IMR-90 (cell line): ENCODE measurements around the gene CDT1. TPM values are rescaled to one million over a fixed set of nuclear protein-coding genes. Genes with fewer than 3 reads are reported as not detected.

Experiments used
- ATAC-seq: fragments of 200-7000 bp; cut with Tn5 transposase; 2 replicates; pipeline ENCODE4 v1.9.1; 2020; ENCODE audit warnings: low read depth, mild to moderate bottlenecking, moderate library complexity
- BruUV-seq: library from RNA; stranded (reverse); fragments of 400-500 nt; replicated peaks from 2 replicates; lab custom pipeline; 2021; lab: Mats Ljungman, UMichigan
- CTCF ChIA-PET: fragments of 300-600 bp; formaldehyde crosslinking; extraction: SDS; loops from one replicate; lab custom pipeline; 2021; ENCODE audit warnings: antibody characterized with exemption; lab: Yijun Ruan, JAX
- POLR2A ChIA-PET: fragments of 300-600 bp; sonication (Branson Sonifier 250); formaldehyde crosslinking; loops from one replicate; lab custom pipeline; 2022; ENCODE audit warnings: antibody characterized with exemption; ENCODE audit not compliant: unreplicated experiment; lab: Charles Lee
- DNase-seq: peaks from one replicate; pipeline ENCODE4 v3.0.0; 2013
- H2AFZ ChIP-seq: replicated peaks from 2 replicates; pipeline ENCODE3; 2013; ENCODE audit warnings: low read length, mild to moderate bottlenecking; ENCODE audit not compliant: poor library complexity
- H2AK5ac ChIP-seq: 2 replicates; pipeline ENCODE4 v1.6.1; 2013; ENCODE audit warnings: low read depth, low read length, inconsistent platforms
- H2AK9ac ChIP-seq: replicated peaks from 2 replicates; pipeline ENCODE3; 2013; ENCODE audit warnings: mild to moderate bottlenecking, low read depth, low read length, moderate library complexity; ENCODE audit not compliant: poor library complexity
- H2BK120ac ChIP-seq: 2 replicates; pipeline ENCODE4 v1.6.1; 2013; ENCODE audit warnings: low read depth, low read length, inconsistent platforms
- H2BK15ac ChIP-seq: 3 replicates; pipeline ENCODE4 v1.6.1; 2013; ENCODE audit warnings: low read depth, low read length, inconsistent platforms
- H2BK20ac ChIP-seq: 2 replicates; pipeline ENCODE4 v1.6.1; 2013; ENCODE audit warnings: low read depth, mild to moderate bottlenecking, inconsistent platforms, low read length, moderate library complexity
- H2BK5ac ChIP-seq: 2 replicates; pipeline ENCODE4 v1.6.1; 2013; ENCODE audit warnings: mild to moderate bottlenecking, low read depth, low read length, inconsistent platforms; ENCODE audit not compliant: poor library complexity, severe bottlenecking
- H3K14ac ChIP-seq: replicated peaks from 2 replicates; pipeline ENCODE4 v1.6.1; 2013; ENCODE audit warnings: low read depth, low read length, inconsistent platforms
- H3K18ac ChIP-seq: 2 replicates; pipeline ENCODE4 v1.6.1; 2013; ENCODE audit warnings: low read depth, low read length, control low read depth
- H3K23ac ChIP-seq: 2 replicates; pipeline ENCODE4 v1.6.1; 2013; ENCODE audit warnings: low read depth, low read length, inconsistent platforms
- H3K27ac ChIP-seq: 2 replicates; pipeline ENCODE4 v1.5.1; 2013; ENCODE audit warnings: mild to moderate bottlenecking, control low read depth, low read length; ENCODE audit not compliant: insufficient read depth
- H3K27me3 ChIP-seq: 2 replicates; pipeline ENCODE4 v1.6.1; 2013; ENCODE audit warnings: low read length; ENCODE audit not compliant: control insufficient read depth, insufficient read depth
- H3K36me3 ChIP-seq: 2 replicates; pipeline ENCODE4 v1.6.1; 2013; ENCODE audit warnings: low read length, mixed read lengths; ENCODE audit not compliant: control insufficient read depth, insufficient read depth
- H3K4ac ChIP-seq: 2 replicates; pipeline ENCODE4 v1.6.1; 2013; ENCODE audit warnings: low read depth, low read length, inconsistent platforms
- H3K4me1 ChIP-seq: 2 replicates; pipeline ENCODE4 v1.6.1; 2013; ENCODE audit warnings: low read length, mixed read lengths; ENCODE audit not compliant: control insufficient read depth, insufficient read depth
- H3K4me2 ChIP-seq: 2 replicates; pipeline ENCODE4 v1.6.1; 2013; ENCODE audit warnings: low read depth, mild to moderate bottlenecking, control low read depth, low read length, moderate library complexity
- H3K4me3 ChIP-seq: 2 replicates; pipeline ENCODE4 v1.5.1; 2013; ENCODE audit warnings: low read depth, mild to moderate bottlenecking, control low read depth, low read length, moderate library complexity; ENCODE audit not compliant: insufficient read depth
- H3K56ac ChIP-seq: 2 replicates; pipeline ENCODE4 v1.6.1; 2013; ENCODE audit warnings: low read length, inconsistent platforms; ENCODE audit not compliant: insufficient read depth; ENCODE audit errors: extremely low read depth
- H3K79me1 ChIP-seq, 2 experiments: 2 replicates each; pipeline ENCODE4 v1.6.1; 2013; ENCODE audit warnings: low read length in 2 of 2, inconsistent platforms in 1 of 2, low read depth in 1 of 2
- H3K9ac ChIP-seq: 2 replicates; pipeline ENCODE4 v1.6.1; 2013; ENCODE audit warnings: low read depth, low read length, control low read depth
- H3K9me1 ChIP-seq: 2 replicates; pipeline ENCODE4 v1.6.1; 2013; ENCODE audit warnings: low read length, inconsistent platforms; ENCODE audit not compliant: insufficient read depth
- H3K9me3 ChIP-seq: 2 replicates; pipeline ENCODE4 v1.6.1; 2013; ENCODE audit warnings: low read length; ENCODE audit not compliant: control insufficient read depth, insufficient read depth
- H4K20me1 ChIP-seq: 2 replicates; pipeline ENCODE4 v1.6.1; 2013; ENCODE audit warnings: low read length, inconsistent platforms; ENCODE audit not compliant: insufficient read depth
- H4K5ac ChIP-seq: 2 replicates; pipeline ENCODE4 v1.6.1; 2013; ENCODE audit warnings: mild to moderate bottlenecking, low read depth, low read length, control low read depth
- H4K8ac ChIP-seq, 2 experiments: 2 replicates each; pipeline ENCODE4 v1.6.1; 2013; ENCODE audit warnings: low read depth in 2 of 2, low read length in 2 of 2, control low read depth in 1 of 2, inconsistent platforms in 1 of 2
- H4K91ac ChIP-seq: 2 replicates; pipeline ENCODE4 v1.6.1; 2013; ENCODE audit warnings: low read depth, low read length, inconsistent platforms; ENCODE audit not compliant: insufficient read depth
- BHLHE40 ChIP-seq: fragments of 150-350 bp; IDR thresholded peaks from 2 replicates; pipeline ENCODE4 v1.6.1; 2016; ENCODE audit warnings: mild to moderate bottlenecking, low read depth, low read length
- CEBPB ChIP-seq: IDR thresholded peaks from 2 replicates; pipeline ENCODE4 v1.6.1; 2012; ENCODE audit warnings: low read depth, low read length, improper control_type of control experiment
- CHD1 ChIP-seq: IDR thresholded peaks from 2 replicates; pipeline ENCODE4 v1.6.1; 2012; ENCODE audit warnings: low read depth, low read length, improper control_type of control experiment
- FOS ChIP-seq: fragments of 150-350 bp; IDR thresholded peaks from 2 replicates; pipeline ENCODE4 v1.6.1; 2016; ENCODE audit warnings: low read depth, low read length
- MAFK ChIP-seq: IDR thresholded peaks from 2 replicates; pipeline ENCODE4 v1.6.1; 2012; ENCODE audit warnings: low read depth, low read length, improper control_type of control experiment
- MAZ ChIP-seq: IDR thresholded peaks from 2 replicates; pipeline ENCODE4 v1.6.1; 2012; ENCODE audit warnings: low read depth, mild to moderate bottlenecking, low read length, improper control_type of control experiment, moderate library complexity, borderline replicate concordance
- MXI1 ChIP-seq: IDR thresholded peaks from 2 replicates; pipeline ENCODE4 v1.6.1; 2012; ENCODE audit warnings: low read depth, mild to moderate bottlenecking, low read length, moderate library complexity, borderline replicate concordance
- NFE2L2 ChIP-seq: fragments of 150-350 bp; IDR thresholded peaks from 2 replicates; pipeline ENCODE4 v1.6.1; 2016; ENCODE audit warnings: low read depth, mild to moderate bottlenecking, low read length
- POLR2A ChIP-seq: IDR thresholded peaks from 2 replicates; pipeline ENCODE4 v1.6.1; 2012; ENCODE audit warnings: mild to moderate bottlenecking, low read depth, low read length
- RAD21 ChIP-seq: IDR thresholded peaks from 2 replicates; pipeline ENCODE4 v1.6.1; 2012; ENCODE audit warnings: low read length, improper control_type of control experiment
- RCOR1 ChIP-seq: IDR thresholded peaks from 2 replicates; pipeline ENCODE4 v1.6.1; 2012; ENCODE audit warnings: mild to moderate bottlenecking, low read length, improper control_type of control experiment; ENCODE audit not compliant: insufficient replicate concordance
- RFX5 ChIP-seq: IDR thresholded peaks from 2 replicates; pipeline ENCODE4 v1.8.0; 2012; ENCODE audit warnings: low read depth, mild to moderate bottlenecking, low read length, moderate library complexity
- SMC3 ChIP-seq: fragments of 150-350 bp; IDR thresholded peaks from 2 replicates; pipeline ENCODE4 v1.6.1; 2016; ENCODE audit warnings: low read depth, mild to moderate bottlenecking, antibody characterized with exemption, low read length, moderate library complexity
- WGBS, 2 experiments: methylation state at CpG; one replicate each; pipeline versions ENCODE4 v1.1.5 to v1.1.7; 2013; ENCODE audit warnings: missing lambda C conversion rate in 2 of 2; ENCODE audit not compliant: insufficient read length in 1 of 2; ENCODE audit errors: extremely low coverage in 2 of 2; 5-methylcytosine and 5-hydroxymethylcytosine counted together
- dilution Hi-C: fragments of 300-500 bp; cut with HindIII; formaldehyde crosslinking; loops from one replicate; pipeline ENCODE4 v1.14.3; 2018; ENCODE audit warnings: low sequenced_read_pairs; ENCODE audit not compliant: unreplicated experiment
- in situ Hi-C: fragments of 300-500 bp; cut with MboI; formaldehyde crosslinking; loops from 3 replicates; pipeline ENCODE4 v1.14.3; 2019; ENCODE audit warnings: low sequenced_read_pairs, inconsistent platforms, mixed read lengths
- intact Hi-C: fragments of 100-400 bp; cut with micrococcal nuclease; formaldehyde crosslinking; loops from 2 replicates; pipeline ENCODE4 v1.10.0; 2022
- polyA plus RNA-seq, 3 experiments: library from polyadenylated mRNA; depleted of rRNA; stranded (reverse); fragments of >200 nt; gene quantifications; 2 replicates each; pipeline ENCODE4 v1.2.3, GENCODE V29; 2012; ENCODE audit warnings: low replicate concordance in 1 of 3
- total RNA-seq: library from RNA; depleted of rRNA; stranded (reverse); fragments of >200 nt; gene quantifications from 2 replicates; pipeline ENCODE4 v1.2.3, GENCODE V29; 2012
- TF ChIP-seq, protein P1 (sequence below): fragments of 150-350 bp; IDR thresholded peaks from 2 replicates; pipeline ENCODE4 v1.6.1; 2016; ENCODE audit warnings: low read depth, mild to moderate bottlenecking, low read length, moderate library complexity, borderline replicate concordance
- TF ChIP-seq, protein P2 (sequence below): conservative IDR thresholded peaks from 2 replicates; pipeline ENCODE4 v1.5.1; 2012; ENCODE audit warnings: mild to moderate bottlenecking, low read depth, low read length, improper control_type of control experiment
- TF ChIP-seq, protein P3 (sequence below): fragments of 150-350 bp; IDR thresholded peaks from 2 replicates; pipeline ENCODE4 v1.6.1; 2017; ENCODE audit warnings: mild to moderate bottlenecking, antibody characterized with exemption, low read length, low read depth

The CDT1 gene
- total and polyA plus RNA-seq, 2 of the 4 experiments (the other 2 are of a cell fraction), result 3.2 to 11.8 TPM

DNA sequence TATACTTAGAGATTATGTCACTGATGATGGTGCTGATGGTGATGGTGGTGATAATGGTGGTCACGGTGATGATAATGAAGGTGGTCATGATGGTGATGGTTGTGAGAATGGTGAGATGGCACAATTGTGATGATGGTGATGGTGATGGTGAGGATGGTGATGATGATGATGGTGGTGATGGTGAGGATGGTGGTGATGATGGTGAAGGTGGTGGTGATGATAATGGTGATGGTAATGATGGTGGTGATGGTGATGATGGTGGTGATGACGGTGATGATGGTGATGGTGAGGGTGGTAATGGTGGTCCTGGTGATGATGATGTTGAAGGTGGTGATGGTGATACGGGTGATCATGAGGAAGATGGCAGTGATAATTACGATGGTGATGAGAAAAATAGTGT lies 5.5 kb upstream of the CDT1 start:
- Histone ChIP-seq H3K4me1 (no peaks in the 10 kb centered on the region), H2BK120ac (no peak overlapping the region), H3K36me3 (no peaks in the 10 kb centered on the region), H2AK5ac (no peak overlapping the region; the same call in 1 of the 2 replicates), H3K9ac (no peak overlapping the region), H2AFZ (no peak overlapping the region), H3K9me3 (no peaks in the 10 kb centered on the region), H4K91ac (no peak overlapping the region), H3K27me3 (no peaks in the 10 kb centered on the region; the same call in 1 of the 2 replicates), H3K27ac (no peak overlapping the region), H3K4me2 (no peak overlapping the region), H4K8ac (no peak overlapping the region), H4K20me1 (no peaks in the 10 kb centered on the region), H2BK5ac (no peak overlapping the region), H2BK20ac (no peak overlapping the region), H3K79me1 (peaks cover 0 to 11% of the 10 kb centered on the region in 2 experiments; a peak in 2 of 4 replicates), H2BK15ac (no peak overlapping the region), H3K4me3 (no peak overlapping the region), H3K23ac (no peak overlapping the region), H3K56ac (no peak overlapping the region), H3K14ac (no peak overlapping the region), H3K9me1 (peaks cover 3% of the 10 kb centered on the region; the same call in 1 of the 2 replicates), H3K18ac (no peak overlapping the region), H2AK9ac (no peak overlapping the region), H3K4ac (no peak overlapping the region), H4K5ac (no peak overlapping the region)
- dilution Hi-C loops (no loop called here), in situ Hi-C loops (no loop called here), intact Hi-C loops (no loop called here)
- BruUV-seq, result no TSS peak
- DNase-seq (no peak), ATAC-seq (no peak)
- 91% methylated on average over 4 of the region's 4 CpGs; no CpG with 5 or more reads in 1 of the 2 experiments for WGBS, 2 experiments
- TF ChIP-seq, protein P1, sequence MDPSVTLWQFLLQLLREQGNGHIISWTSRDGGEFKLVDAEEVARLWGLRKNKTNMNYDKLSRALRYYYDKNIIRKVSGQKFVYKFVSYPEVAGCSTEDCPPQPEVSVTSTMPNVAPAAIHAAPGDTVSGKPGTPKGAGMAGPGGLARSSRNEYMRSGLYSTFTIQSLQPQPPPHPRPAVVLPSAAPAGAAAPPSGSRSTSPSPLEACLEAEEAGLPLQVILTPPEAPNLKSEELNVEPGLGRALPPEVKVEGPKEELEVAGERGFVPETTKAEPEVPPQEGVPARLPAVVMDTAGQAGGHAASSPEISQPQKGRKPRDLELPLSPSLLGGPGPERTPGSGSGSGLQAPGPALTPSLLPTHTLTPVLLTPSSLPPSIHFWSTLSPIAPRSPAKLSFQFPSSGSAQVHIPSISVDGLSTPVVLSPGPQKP, result no peak
- TF ChIP-seq CHD1 (no peak), CEBPB (no peak), FOS (no peak), RFX5 (no peak), SMC3 (no peak), RAD21 (no peak), BHLHE40 (no peak), MAZ (no peak), RCOR1 (no peak), NFE2L2 (no peak), MAFK (no peak), MXI1 (no peak), POLR2A (no peak)
- TF ChIP-seq, protein P2, sequence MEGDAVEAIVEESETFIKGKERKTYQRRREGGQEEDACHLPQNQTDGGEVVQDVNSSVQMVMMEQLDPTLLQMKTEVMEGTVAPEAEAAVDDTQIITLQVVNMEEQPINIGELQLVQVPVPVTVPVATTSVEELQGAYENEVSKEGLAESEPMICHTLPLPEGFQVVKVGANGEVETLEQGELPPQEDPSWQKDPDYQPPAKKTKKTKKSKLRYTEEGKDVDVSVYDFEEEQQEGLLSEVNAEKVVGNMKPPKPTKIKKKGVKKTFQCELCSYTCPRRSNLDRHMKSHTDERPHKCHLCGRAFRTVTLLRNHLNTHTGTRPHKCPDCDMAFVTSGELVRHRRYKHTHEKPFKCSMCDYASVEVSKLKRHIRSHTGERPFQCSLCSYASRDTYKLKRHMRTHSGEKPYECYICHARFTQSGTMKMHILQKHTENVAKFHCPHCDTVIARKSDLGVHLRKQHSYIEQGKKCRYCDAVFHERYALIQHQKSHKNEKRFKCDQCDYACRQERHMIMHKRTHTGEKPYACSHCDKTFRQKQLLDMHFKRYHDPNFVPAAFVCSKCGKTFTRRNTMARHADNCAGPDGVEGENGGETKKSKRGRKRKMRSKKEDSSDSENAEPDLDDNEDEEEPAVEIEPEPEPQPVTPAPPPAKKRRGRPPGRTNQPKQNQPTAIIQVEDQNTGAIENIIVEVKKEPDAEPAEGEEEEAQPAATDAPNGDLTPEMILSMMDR, result no peak
- TF ChIP-seq, protein P3, sequence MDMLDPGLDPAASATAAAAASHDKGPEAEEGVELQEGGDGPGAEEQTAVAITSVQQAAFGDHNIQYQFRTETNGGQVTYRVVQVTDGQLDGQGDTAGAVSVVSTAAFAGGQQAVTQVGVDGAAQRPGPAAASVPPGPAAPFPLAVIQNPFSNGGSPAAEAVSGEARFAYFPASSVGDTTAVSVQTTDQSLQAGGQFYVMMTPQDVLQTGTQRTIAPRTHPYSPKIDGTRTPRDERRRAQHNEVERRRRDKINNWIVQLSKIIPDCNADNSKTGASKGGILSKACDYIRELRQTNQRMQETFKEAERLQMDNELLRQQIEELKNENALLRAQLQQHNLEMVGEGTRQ, result no peak
- POLR2A ChIA-PET, result no interaction called here
- CTCF ChIA-PET, result no interaction called here
